MM.1S (cell line): Measurements from ENCODE around the gene ELOB.

ENCODE experiments used
- DNase-seq: peaks from one replicate; pipeline ENCODE4 v3.0.0-alpha.2; 2015
- H2AFZ ChIP-seq: fragments of 300-600 bp; sonication (generic); 2 replicates; pipeline ENCODE4 v1.6.0; 2016; ENCODE audit warnings: antibody characterized with exemption, low read length
- H3F3A ChIP-seq: fragments of 300-600 bp; sonication (generic); 2 replicates; pipeline ENCODE4 v1.6.1; 2016; ENCODE audit warnings: mild to moderate bottlenecking, antibody characterized with exemption, low read length, moderate library complexity, mixed read lengths; ENCODE audit not compliant: insufficient read depth
- H3K27ac ChIP-seq: fragments of 300-600 bp; sonication (generic); 2 replicates; pipeline ENCODE4 v1.5.1; 2016; ENCODE audit warnings: mild to moderate bottlenecking, low read length
- H3K27me3 ChIP-seq: fragments of 300-600 bp; sonication (generic); replicated peaks from 2 replicates; pipeline ENCODE4 v1.6.0; 2016; ENCODE audit warnings: low read length; ENCODE audit not compliant: insufficient read depth
- H3K36me3 ChIP-seq: fragments of 300-600 bp; sonication (generic); replicated peaks from 2 replicates; pipeline ENCODE4 v1.6.1; 2016; ENCODE audit warnings: mild to moderate bottlenecking, low read length, mixed read lengths; ENCODE audit not compliant: insufficient read depth
- H3K4me1 ChIP-seq: fragments of 300-600 bp; sonication (generic); 2 replicates; pipeline ENCODE4 v1.6.1; 2016; ENCODE audit warnings: low read length, mixed read lengths
- H3K4me2 ChIP-seq: fragments of 300-600 bp; sonication (generic); 2 replicates; pipeline ENCODE4 v1.6.0; 2016; ENCODE audit warnings: low read depth, low read length
- H3K4me3 ChIP-seq: fragments of 300-600 bp; sonication (generic); 2 replicates; pipeline ENCODE4 v1.5.1; 2016; ENCODE audit warnings: low read length, mixed read lengths
- H3K79me2 ChIP-seq: fragments of 300-600 bp; sonication (generic); 2 replicates; pipeline ENCODE4 v1.6.1; 2016; ENCODE audit warnings: mixed run types, low read length, mixed read lengths
- H3K9ac ChIP-seq: fragments of 300-600 bp; sonication (generic); 2 replicates; pipeline ENCODE4 v1.6.1; 2016; ENCODE audit warnings: low read length, mixed read lengths
- H3K9me2 ChIP-seq: fragments of 300-600 bp; sonication (generic); replicated peaks from 2 replicates; pipeline ENCODE4 v1.6.1; 2016; ENCODE audit warnings: mild to moderate bottlenecking, low read length, mixed read lengths; ENCODE audit not compliant: insufficient read depth
- H3K9me3 ChIP-seq: fragments of 300-600 bp; sonication (generic); replicated peaks from 2 replicates; pipeline ENCODE4 v1.6.1; 2016; ENCODE audit warnings: mild to moderate bottlenecking, low read length, mixed read lengths; ENCODE audit not compliant: insufficient read depth
- H4K20me1 ChIP-seq: fragments of 300-600 bp; sonication (generic); 2 replicates; pipeline ENCODE4 v1.6.1; 2016; ENCODE audit warnings: mild to moderate bottlenecking, low read length, moderate library complexity, mixed read lengths; ENCODE audit not compliant: insufficient read depth
- CTCF ChIP-seq: fragments of 300-600 bp; sonication (generic); IDR thresholded peaks from 2 replicates; pipeline ENCODE4 v1.5.1; 2016; ENCODE audit warnings: antibody characterized with exemption, low read length, mixed read lengths
- EZH2 ChIP-seq: fragments of 300-600 bp; sonication (generic); optimal IDR thresholded peaks from 2 replicates; pipeline ENCODE3; 2017; ENCODE audit warnings: low read depth, mild to moderate bottlenecking, antibody characterized with exemption, low read length, mixed read lengths
- EZH2phosphoT487 ChIP-seq: fragments of 300-600 bp; sonication (generic); IDR thresholded peaks from 2 replicates; pipeline ENCODE4 v1.6.1; 2018; ENCODE audit warnings: antibody characterized with exemption, low read length

ELOB gene

GRCh38 chr16:2783581-2784357 is 6.7 kb upstream of the ELOB start:
- H2AFZ ChIP-seq, result no peak overlapping the region
- DNase-seq, result no peak
- no peaks in the 10 kb centered on the region for H3K79me2 ChIP-seq
- no peaks in the 10 kb centered on the region for H3K36me3 ChIP-seq
- no peak overlapping the region for H3K4me3 ChIP-seq
- no peak overlapping the region for H3K9ac ChIP-seq
- H3K9me2 ChIP-seq, result no peaks in the 10 kb centered on the region
- peaks cover 41% of the 10 kb centered on the region for H3K27me3 ChIP-seq
- H3K27ac ChIP-seq, result no peak overlapping the region
- no peaks in the 10 kb centered on the region for H3F3A ChIP-seq
- no peaks in the 10 kb centered on the region for H3K4me1 ChIP-seq
- no peaks in the 10 kb centered on the region for H3K9me3 ChIP-seq
- TF ChIP-seq CTCF (no peak), EZH2 (no peak), EZH2phosphoT487 (no peak)
- H3K4me2 ChIP-seq, result no peak overlapping the region
- H4K20me1 ChIP-seq, result no peaks in the 10 kb centered on the region

DNA sequence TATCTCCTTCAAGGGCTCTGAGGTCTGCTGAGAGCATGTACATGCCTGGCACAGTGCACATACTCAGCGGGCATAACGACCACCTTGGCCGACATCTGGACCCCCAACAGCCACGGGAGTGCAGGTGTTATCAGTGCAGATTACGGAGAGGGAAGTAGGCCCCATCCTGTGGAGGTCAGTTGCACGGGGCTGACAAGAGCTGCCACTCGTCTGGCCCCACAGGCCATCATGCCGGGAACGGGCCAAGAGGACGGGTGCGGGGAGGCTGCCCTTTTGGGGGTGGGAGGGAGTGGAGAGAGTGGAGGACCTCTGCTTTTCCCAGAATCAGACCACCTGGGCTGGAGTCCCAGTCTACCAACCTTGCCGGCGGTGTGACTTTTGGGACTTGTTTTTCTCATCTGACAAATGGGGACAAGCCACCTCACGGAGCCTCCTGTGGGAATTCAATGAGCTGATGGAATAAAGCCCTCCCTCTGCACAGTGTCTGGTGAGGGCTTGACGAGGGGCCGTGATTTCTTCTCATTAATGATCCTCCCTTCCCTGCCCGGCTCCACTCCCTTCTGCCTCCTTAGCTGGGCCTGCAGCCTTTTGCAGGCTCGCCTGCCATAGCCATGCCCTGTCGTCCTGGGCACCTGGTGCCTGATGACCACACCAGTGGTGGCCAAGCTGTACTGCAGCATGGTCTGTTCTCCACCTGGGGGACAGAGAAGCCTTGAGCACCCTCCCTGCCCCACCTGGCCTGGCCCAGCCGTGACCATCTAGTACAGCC is 5.7 kb upstream of the ELOB start:
- no peak for TF ChIP-seq EZH2phosphoT487
- no peak for TF ChIP-seq EZH2
- TF ChIP-seq CTCF, result no peak
- H3K27me3 ChIP-seq, result peaks cover 31% of the 10 kb centered on the region
- H3K36me3 ChIP-seq, result no peaks in the 10 kb centered on the region
- H3K27ac ChIP-seq, result no peak overlapping the region
- H3K4me2 ChIP-seq, result no peak overlapping the region
- H3K4me1 ChIP-seq, result peaks cover 5% of the 10 kb centered on the region; the same call in 1 of the 2 replicates
- no peaks in the 10 kb centered on the region for H4K20me1 ChIP-seq
- H3K4me3 ChIP-seq, result no peak overlapping the region
- no peak overlapping the region for H2AFZ ChIP-seq
- no peak for DNase-seq
- H3K9ac ChIP-seq, result no peak overlapping the region
- H3F3A ChIP-seq, result no peaks in the 10 kb centered on the region
- H3K9me3 ChIP-seq, result no peaks in the 10 kb centered on the region
- peaks cover 9% of the 10 kb centered on the region for H3K79me2 ChIP-seq
- H3K9me2 ChIP-seq, result no peaks in the 10 kb centered on the region

DNA sequence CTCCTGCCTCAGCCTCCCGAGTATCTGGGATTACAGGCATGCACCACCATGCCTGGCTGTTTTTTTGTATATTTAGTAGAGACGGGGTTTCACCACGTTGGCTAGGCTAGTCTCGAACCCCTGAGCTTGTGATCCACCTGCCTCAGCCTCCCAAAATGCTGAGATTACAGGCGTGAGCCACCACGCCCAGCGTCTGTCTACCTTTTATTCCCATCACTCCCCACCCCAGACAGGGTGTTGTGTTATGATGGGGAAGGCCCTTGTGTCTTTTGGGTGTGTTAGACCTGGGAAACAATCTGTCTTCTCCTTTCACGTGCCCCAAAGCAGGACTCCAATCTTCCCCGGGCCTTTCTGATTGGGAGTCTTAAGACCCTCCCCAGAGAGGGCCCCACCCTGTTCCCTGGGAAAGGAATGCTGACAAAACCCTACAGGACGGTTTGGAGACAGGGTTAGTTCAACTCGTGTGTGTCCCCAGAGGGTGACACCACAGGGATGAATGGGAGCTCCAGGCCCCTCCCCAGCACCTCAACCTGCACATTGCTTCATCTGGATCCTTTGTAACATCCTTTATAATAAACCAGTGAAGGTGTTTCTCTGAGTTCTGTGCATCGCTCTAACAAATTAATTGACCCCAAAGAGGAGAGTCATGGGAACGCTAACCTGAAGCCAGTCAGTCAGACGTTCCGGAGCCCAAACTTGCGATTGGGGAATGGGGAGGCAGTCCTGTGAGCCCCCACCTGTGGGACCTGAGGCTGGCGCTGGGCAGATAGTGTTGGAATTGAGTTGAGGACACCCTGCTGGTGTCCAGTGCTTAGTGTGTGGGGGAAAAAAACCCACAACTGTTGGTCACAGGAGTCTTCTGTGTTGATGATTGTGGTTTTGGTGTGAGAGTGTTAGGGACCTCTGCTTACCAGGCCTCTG is 3.2 kb upstream of the ELOB start:
- Histone ChIP-seq H3K9me3 (no peaks in the 10 kb centered on the region), H3K79me2 (peaks cover 32% of the 10 kb centered on the region), H4K20me1 (no peaks in the 10 kb centered on the region), H2AFZ (no peak overlapping the region), H3K4me1 (peaks cover 14% of the 10 kb centered on the region; the same call in 1 of the 2 replicates), H3K9me2 (no peaks in the 10 kb centered on the region), H3K27ac (no peak overlapping the region), H3F3A (no peaks in the 10 kb centered on the region), H3K4me3 (no peak overlapping the region), H3K4me2 (no peak overlapping the region), H3K9ac (no peak overlapping the region), H3K27me3 (peaks cover 13% of the 10 kb centered on the region), H3K36me3 (no peaks in the 10 kb centered on the region)
- TF ChIP-seq CTCF (no peak), EZH2 (no peak), EZH2phosphoT487 (no peak)
- DNase-seq, result no peak
